GM18511 (cell line): ENCODE data around the gene TSEN34.
"Not testable (repeated sequence)": the region's sequence is repeated elsewhere in the genome, so short reads cannot be mapped to it uniquely, and the experiment has no call there.

Experiments used
- ATAC-seq: cut with Tn5 transposase; IDR thresholded peaks from one replicate; pipeline ENCODE4 v1.9.1; 2021; ENCODE audit warnings: mild to moderate bottlenecking, moderate library complexity; ENCODE audit not compliant: unreplicated experiment

TSEN34 gene

GRCh38 chr19:54160182-54160811, 30.8 kb upstream of the TSEN34 start:
- ATAC-seq: no peak

- ATAC-seq: no peak
Observed at GRCh38 chr19:54160854-54161253, 30.3 kb upstream of the TSEN34 start.

DNA sequence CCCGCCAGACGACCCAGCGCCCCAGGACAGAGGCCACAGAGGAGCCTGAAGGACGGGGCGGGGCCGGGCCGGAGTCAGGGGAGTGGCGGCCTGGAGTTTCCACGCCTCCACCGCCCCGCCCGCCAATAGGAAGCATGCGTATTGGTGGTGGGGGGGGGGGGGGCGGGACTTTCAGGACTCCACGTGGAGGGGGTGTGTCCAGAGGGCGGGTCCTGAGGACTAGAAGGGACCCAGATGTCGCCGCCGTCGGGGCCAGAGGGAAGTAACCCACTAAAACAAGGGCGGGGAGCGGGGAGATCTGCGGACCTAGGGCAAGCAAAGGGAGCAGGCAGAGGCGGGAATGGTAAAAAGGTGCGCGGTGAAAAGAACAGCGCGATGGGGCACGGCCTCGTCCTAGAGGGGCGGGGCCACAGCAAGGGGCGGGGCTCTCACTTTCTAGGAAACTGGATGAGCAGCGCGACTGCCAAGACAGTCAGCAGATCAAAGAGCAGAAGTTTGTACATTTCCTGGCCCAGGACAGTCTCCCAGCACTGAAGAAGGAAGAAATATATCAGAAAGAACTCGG, 28.8 kb upstream of the TSEN34 start:
- no peak for ATAC-seq

- ATAC-seq: no peak
Observed at GRCh38 chr19:54162884-54163283, 28.2 kb upstream of the TSEN34 start.

GRCh38 chr19:54164369-54165068, 26.6 kb upstream of the TSEN34 start:
- ATAC-seq: no peak

DNA sequence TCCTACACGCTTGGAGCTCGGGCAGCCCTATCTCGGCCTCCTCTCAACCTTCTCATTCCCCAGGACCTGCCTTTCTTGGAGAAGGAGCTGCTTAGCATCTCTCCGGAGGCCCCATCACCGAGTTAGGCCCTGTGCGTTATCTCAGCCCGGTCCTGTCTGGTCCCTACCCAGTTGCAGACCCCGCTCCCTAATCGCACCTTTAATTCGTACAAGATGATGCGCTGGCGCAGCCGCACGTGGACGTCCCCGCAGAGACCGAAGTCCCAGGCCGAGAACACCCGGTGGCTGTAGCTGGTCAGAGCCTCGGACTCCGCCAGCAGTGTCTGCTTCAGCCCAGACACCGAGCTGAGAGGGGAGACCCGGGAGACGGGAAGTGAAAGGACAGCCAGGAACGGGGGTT, 25.9 kb upstream of the TSEN34 start:
- no peak for ATAC-seq

- no peak for ATAC-seq
Observed at GRCh38 chr19:54168174-54168917, 22.8 kb upstream of the TSEN34 start.

GRCh38 chr19:54169149-54169740, 21.9 kb upstream of the TSEN34 start:
- no peak for ATAC-seq

GRCh38 chr19:54171736-54172431, 19.2 kb upstream of the TSEN34 start:
- ATAC-seq: not testable (repeated sequence)

- ATAC-seq: no peak
Observed at GRCh38 chr19:54172471-54173358, 18.4 kb upstream of the TSEN34 start, which contains the start of gene TMC4. Gene TMC4 (minus strand): TSS chr19:54173160. CDS start chr19:54173117, 43 bp downstream.

DNA sequence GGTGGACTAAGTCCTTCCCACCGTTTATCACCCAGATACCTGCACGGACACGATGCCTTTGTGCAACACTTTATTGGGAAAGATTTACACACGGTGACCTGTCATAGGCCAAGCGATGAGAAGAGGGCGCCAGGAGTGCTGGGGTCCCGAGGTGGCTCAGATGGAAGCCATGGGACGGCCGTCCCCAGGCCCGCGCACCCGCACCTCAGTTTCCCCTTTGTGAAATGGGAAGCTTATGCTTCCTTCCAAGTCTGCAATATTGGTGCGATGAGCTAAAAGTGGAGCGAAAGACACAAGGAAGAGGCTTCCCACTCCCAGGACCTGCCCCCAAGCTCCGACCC, 17.8 kb upstream of the TSEN34 start:
- no peak for ATAC-seq

DNA sequence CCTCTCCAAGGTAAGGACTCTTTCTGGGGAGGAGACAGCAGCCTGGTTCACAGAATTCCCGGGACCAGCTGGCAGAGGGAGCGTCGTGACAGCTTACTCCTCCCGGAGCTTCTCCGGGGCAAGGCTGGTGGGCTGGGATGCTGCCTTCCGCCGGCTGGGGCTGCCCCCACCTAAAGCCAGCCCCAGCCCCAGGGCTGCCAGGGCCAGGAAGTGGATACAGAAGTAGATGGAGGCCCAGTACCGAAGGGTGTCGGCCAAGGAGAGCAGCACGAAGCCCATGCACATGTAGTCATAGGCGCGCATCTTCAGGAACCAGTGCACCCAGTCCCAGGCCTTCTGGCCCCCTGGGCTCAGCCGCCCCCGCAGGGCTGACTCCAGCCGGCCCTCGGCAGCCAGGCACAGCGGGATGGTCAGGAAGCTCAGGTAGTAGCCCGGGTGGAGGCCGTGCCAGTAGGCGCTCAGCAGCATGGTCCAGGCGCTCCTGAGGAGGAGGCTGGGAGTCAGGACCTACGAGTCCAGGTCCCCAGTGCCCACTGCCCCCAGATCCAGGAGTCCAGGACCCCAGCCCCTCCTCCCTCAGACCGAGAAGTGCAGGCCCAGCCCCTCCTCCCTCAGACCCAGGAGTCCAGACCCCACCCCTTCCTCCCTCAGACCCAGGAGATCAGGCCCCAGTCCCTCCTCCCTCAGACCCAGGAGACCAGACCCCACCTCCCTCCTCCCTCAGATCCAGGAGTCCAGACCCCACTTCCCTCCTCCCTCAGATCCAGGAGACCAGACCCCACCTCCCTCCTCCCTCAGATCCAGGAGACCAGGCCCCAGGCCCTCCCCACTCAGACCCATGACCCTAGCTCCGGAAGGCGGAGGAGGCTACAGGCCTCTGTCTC, 16.9 kb upstream of the TSEN34 start:
- no peak for ATAC-seq

GRCh38 chr19:54178581-54179261, 12.4 kb upstream of the TSEN34 start:
- ATAC-seq: no peak

- ATAC-seq: no peak
Observed at GRCh38 chr19:54179262-54179852, 11.8 kb upstream of the TSEN34 start.

- ATAC-seq: no peak
Observed at GRCh38 chr19:54179921-54180461, 11.1 kb upstream of the TSEN34 start.

- no peak for ATAC-seq
Observed at GRCh38 chr19:54180691-54181091, 10.4 kb upstream of the TSEN34 start.

DNA sequence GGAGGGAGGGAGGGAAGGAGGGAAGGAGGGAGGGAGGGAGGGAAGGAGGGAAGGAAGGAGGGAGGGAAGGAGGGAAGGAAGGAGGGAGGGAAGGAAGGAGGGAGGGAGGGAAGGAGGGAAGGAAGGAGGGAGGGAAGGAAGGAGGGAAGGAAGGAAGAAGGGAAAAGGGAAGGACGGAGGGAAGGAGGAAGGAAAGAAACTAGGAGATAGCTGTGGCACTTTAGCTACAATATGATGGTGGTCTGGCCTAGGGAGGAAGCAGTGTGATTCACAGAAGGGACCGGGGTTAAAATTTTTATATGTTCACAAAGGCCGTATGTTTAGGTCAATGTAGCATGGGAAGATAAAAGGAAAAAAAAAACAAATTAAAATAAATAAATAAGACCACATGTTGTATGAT, 9.2 kb upstream of the TSEN34 start:
- ATAC-seq: not testable (repeated sequence)
